Activated T-cell treated with anti-CD3 and anti-CD28 coated beads, Interleukin-2, amount 50 U/mL, for 72 hours (primary cell): Measurements from ENCODE around the gene LRRC18. TPM values are rescaled to one million over a fixed set of nuclear protein-coding genes. Genes with fewer than 3 reads are reported as not detected.

ENCODE experiments used
- ATAC-seq, 2 donors: fragments of 150-1000 bp; cut with Tn5 transposase; replicated peaks in 1 of 2; 2 replicates each; pipeline ENCODE4 v1.10.0; 2021; ENCODE audit warnings: moderate library complexity in 2 of 2, mild to moderate bottlenecking in 1 of 2
- DNase-seq, 2 donors: peaks; one replicate each; pipeline ENCODE4 v3.0.0; 2021 to 2022; ENCODE audit warnings: mixed read lengths in 1 of 2
- H3K27ac Mint-ChIP-seq: one replicate; pipeline ENCODE4 v1.8.0; 2022; ENCODE audit warnings: mild to moderate bottlenecking, moderate library complexity, mixed read lengths
- H3K27me3 Mint-ChIP-seq: one replicate; pipeline ENCODE4 v1.8.0; 2022; ENCODE audit warnings: low read depth, mixed read lengths
- H3K36me3 Mint-ChIP-seq, 2 donors: one replicate each; pipeline ENCODE4 v1.8.0; 2022; ENCODE audit warnings: mixed read lengths in 2 of 2, mild to moderate bottlenecking in 1 of 2; ENCODE audit not compliant: insufficient read depth in 2 of 2
- H3K4me1 Mint-ChIP-seq: one replicate; pipeline ENCODE4 v1.8.0; 2022; ENCODE audit warnings: low read depth, mixed read lengths
- H3K4me3 Mint-ChIP-seq, 2 donors: one replicate each; pipeline ENCODE4 v1.8.0; 2022; ENCODE audit warnings: mild to moderate bottlenecking in 2 of 2, mixed read lengths in 2 of 2, moderate library complexity in 2 of 2
- H3K9me3 Mint-ChIP-seq, 2 donors: one replicate each; pipeline ENCODE4 v1.8.0; 2022; ENCODE audit warnings: mixed read lengths in 2 of 2
- total RNA-seq, 2 donors: library from RNA; stranded (reverse); gene quantifications; one replicate each; pipeline ENCODE4 v1.2.3, GENCODE V29; 2022

Gene LRRC18
- not detected for total RNA-seq

- H3K27ac Mint-ChIP-seq = no peak within 1 kb of the TSS
- H3K4me1 Mint-ChIP-seq = no peaks in the 10 kb centered on the region
- H3K36me3 Mint-ChIP-seq = no peaks in the 10 kb centered on the region
- no peak for ATAC-seq
- H3K9me3 Mint-ChIP-seq = no peaks in the 10 kb centered on the region
- no peak for DNase-seq
- H3K4me3 Mint-ChIP-seq = no peak within 1 kb of the TSS
- no peaks in the 10 kb centered on the region for H3K27me3 Mint-ChIP-seq
These were observed at the start of gene LRRC18 for GRCh38 chr10:48939790-48940325. Gene LRRC18 (minus strand): TSS chr10:48939840. CDS start chr10:48914155, 25,685 bp downstream.

GRCh38 chr10:48985621-48986158, 46.0 kb upstream of the LRRC18 start:
- Mint-ChIP-seq H3K27ac (no peak overlapping the region), H3K4me3 (no peak overlapping the region), H3K27me3 (no peaks in the 10 kb centered on the region), H3K4me1 (no peaks in the 10 kb centered on the region), H3K9me3 (no peaks in the 10 kb centered on the region), H3K36me3 (no peaks in the 10 kb centered on the region)
- DNase-seq = no peak
- no peak for ATAC-seq

GRCh38 chr10:48983648-48984351, 44.2 kb upstream of the LRRC18 start:
- H3K4me3 Mint-ChIP-seq = no peak overlapping the region
- H3K9me3 Mint-ChIP-seq = no peaks in the 10 kb centered on the region
- no peak overlapping the region for H3K27ac Mint-ChIP-seq
- no peak for DNase-seq
- no peaks in the 10 kb centered on the region for H3K27me3 Mint-ChIP-seq
- H3K36me3 Mint-ChIP-seq = no peaks in the 10 kb centered on the region
- H3K4me1 Mint-ChIP-seq = no peaks in the 10 kb centered on the region
- no peak for ATAC-seq

GRCh38 chr10:48982584-48982983, 42.9 kb upstream of the LRRC18 start:
- no peak for ATAC-seq
- no peak overlapping the region for H3K27ac Mint-ChIP-seq
- H3K4me1 Mint-ChIP-seq = no peaks in the 10 kb centered on the region
- H3K9me3 Mint-ChIP-seq = no peaks in the 10 kb centered on the region
- H3K4me3 Mint-ChIP-seq = no peak overlapping the region
- H3K36me3 Mint-ChIP-seq = no peaks in the 10 kb centered on the region
- DNase-seq = no peak
- no peaks in the 10 kb centered on the region for H3K27me3 Mint-ChIP-seq

GRCh38 chr10:48981310-48981907, 41.8 kb upstream of the LRRC18 start:
- Mint-ChIP-seq H3K9me3 (no peaks in the 10 kb centered on the region), H3K27ac (no peak overlapping the region), H3K27me3 (no peaks in the 10 kb centered on the region), H3K36me3 (no peaks in the 10 kb centered on the region), H3K4me1 (no peaks in the 10 kb centered on the region), H3K4me3 (no peak overlapping the region)
- DNase-seq (peak; percentile 44 to 54), ATAC-seq (peak; percentile 43 to 58)

DNA sequence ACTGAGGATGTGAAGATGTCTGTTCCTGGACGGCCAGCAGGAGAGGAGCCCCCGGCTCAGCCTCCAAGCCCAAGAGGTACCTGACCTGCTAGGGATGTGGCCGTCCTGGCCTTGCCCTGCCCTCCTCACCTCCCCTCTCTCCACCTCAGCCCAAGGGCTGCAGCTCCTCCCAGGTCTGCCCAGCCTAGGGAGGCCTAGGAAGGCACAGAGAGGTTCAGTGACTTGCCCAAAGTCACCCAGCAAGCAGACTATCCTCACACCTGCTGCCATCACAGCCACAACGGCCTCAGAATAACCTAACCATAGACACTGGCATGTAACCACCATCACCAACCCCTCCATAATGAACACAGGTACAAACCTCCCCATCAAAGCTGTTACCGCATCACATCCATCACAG, 38.7 kb upstream of the LRRC18 start:
- no peak overlapping the region for H3K4me3 Mint-ChIP-seq
- H3K36me3 Mint-ChIP-seq = no peaks in the 10 kb centered on the region
- no peaks in the 10 kb centered on the region for H3K27me3 Mint-ChIP-seq
- H3K9me3 Mint-ChIP-seq = no peaks in the 10 kb centered on the region
- H3K4me1 Mint-ChIP-seq = no peaks in the 10 kb centered on the region
- no peak for DNase-seq
- ATAC-seq = no peak
- no peak overlapping the region for H3K27ac Mint-ChIP-seq

- no peak for DNase-seq
- no peak overlapping the region for H3K4me3 Mint-ChIP-seq
- no peaks in the 10 kb centered on the region for H3K27me3 Mint-ChIP-seq
- no peaks in the 10 kb centered on the region for H3K4me1 Mint-ChIP-seq
- H3K27ac Mint-ChIP-seq = no peak overlapping the region
- ATAC-seq = no peak
- no peaks in the 10 kb centered on the region for H3K36me3 Mint-ChIP-seq
- H3K9me3 Mint-ChIP-seq = no peaks in the 10 kb centered on the region
These were observed 36.6 kb upstream of the LRRC18 start for GRCh38 chr10:48976196-48976595.

GRCh38 chr10:48974510-48975156, 35.0 kb upstream of the LRRC18 start:
- H3K9me3 Mint-ChIP-seq = no peaks in the 10 kb centered on the region
- no peak overlapping the region for H3K4me3 Mint-ChIP-seq
- ATAC-seq = no peak
- H3K36me3 Mint-ChIP-seq = no peaks in the 10 kb centered on the region
- no peak for DNase-seq
- no peaks in the 10 kb centered on the region for H3K27me3 Mint-ChIP-seq
- no peaks in the 10 kb centered on the region for H3K4me1 Mint-ChIP-seq
- H3K27ac Mint-ChIP-seq = no peak overlapping the region

GRCh38 chr10:48973065-48973464, 33.4 kb upstream of the LRRC18 start:
- Mint-ChIP-seq H3K36me3 (no peaks in the 10 kb centered on the region), H3K4me1 (no peaks in the 10 kb centered on the region), H3K27ac (no peak overlapping the region), H3K27me3 (no peaks in the 10 kb centered on the region), H3K4me3 (no peak overlapping the region), H3K9me3 (no peaks in the 10 kb centered on the region)
- no peak for ATAC-seq
- no peak for DNase-seq

- no peak for ATAC-seq
- no peak for DNase-seq
- H3K9me3 Mint-ChIP-seq = no peaks in the 10 kb centered on the region
- H3K36me3 Mint-ChIP-seq = no peaks in the 10 kb centered on the region
- no peak overlapping the region for H3K27ac Mint-ChIP-seq
- H3K4me3 Mint-ChIP-seq = no peak overlapping the region
- H3K4me1 Mint-ChIP-seq = no peaks in the 10 kb centered on the region
- H3K27me3 Mint-ChIP-seq = no peaks in the 10 kb centered on the region
These were observed 31.0 kb upstream of the LRRC18 start for GRCh38 chr10:48970654-48971053.

- Mint-ChIP-seq H3K4me1 (no peaks in the 10 kb centered on the region), H3K27ac (no peak overlapping the region), H3K36me3 (no peaks in the 10 kb centered on the region), H3K9me3 (no peaks in the 10 kb centered on the region), H3K27me3 (no peaks in the 10 kb centered on the region), H3K4me3 (no peak overlapping the region)
- ATAC-seq (no peak), DNase-seq (no peak)
These were observed 30.4 kb upstream of the LRRC18 start for GRCh38 chr10:48970046-48970445.

GRCh38 chr10:48968036-48968435, 28.4 kb upstream of the LRRC18 start:
- Mint-ChIP-seq H3K27ac (no peak overlapping the region), H3K4me3 (no peak overlapping the region)
- ATAC-seq = no peak

GRCh38 chr10:48965460-48965859, 25.8 kb upstream of the LRRC18 start:
- DNase-seq = no peak
- H3K27me3 Mint-ChIP-seq = peaks cover 7% of the 10 kb centered on the region
- H3K36me3 Mint-ChIP-seq = no peaks in the 10 kb centered on the region
- H3K27ac Mint-ChIP-seq = no peak overlapping the region
- no peak for ATAC-seq
- H3K9me3 Mint-ChIP-seq = no peaks in the 10 kb centered on the region
- no peaks in the 10 kb centered on the region for H3K4me1 Mint-ChIP-seq
- H3K4me3 Mint-ChIP-seq = no peak overlapping the region

More at GRCh38 chr10:48968036-48968435, 28.4 kb upstream of the LRRC18 start:
- Mint-ChIP-seq H3K27me3 (no peaks in the 10 kb centered on the region), H3K4me1 (no peaks in the 10 kb centered on the region), H3K9me3 (no peaks in the 10 kb centered on the region), H3K36me3 (no peaks in the 10 kb centered on the region)
- no peak for DNase-seq
